A549 (cell line): ENCODE measurements around the gene SLC25A15. TPM values are rescaled to one million over a fixed set of nuclear protein-coding genes. Genes with fewer than 3 reads are reported as not detected.
"Not testable (repeated sequence)": the region's sequence is repeated elsewhere in the genome, so short reads cannot be mapped to it uniquely, and the experiment has no call there.

ENCODE experiments used
- ATAC-seq, 2 experiments: fragments of 200-7000 bp in 1 of 2; fragments of >200 bp in 1 of 2; cut with Nextera tagmentation in 1 of 2; cut with Tn5 transposase in 1 of 2; 3 replicates each; pipeline versions ENCODE4 v1.8.0 to v1.9.1; 2018 to 2020; ENCODE audit warnings: mild to moderate bottlenecking in 1 of 2, moderate library complexity in 1 of 2
- CTCF ChIA-PET: fragments of 300-600 bp; sonication (Branson Sonifier 250); formaldehyde crosslinking; extraction: SDS; loops from one replicate; lab custom pipeline; 2021; ENCODE audit warnings: antibody characterized with exemption, inconsistent platforms; lab: Yijun Ruan, JAX
- POLR2A ChIA-PET: fragments of 350-600 bp; formaldehyde crosslinking; extraction: SDS; loops from one replicate; lab custom pipeline; 2021; ENCODE audit warnings: antibody characterized with exemption, inconsistent platforms; lab: Yijun Ruan, JAX
- DNase-seq, 2 experiments: peaks; one replicate each; pipeline versions ENCODE4 v3.0.0 to v3.0.0-alpha.2; 2011 to 2016; ENCODE audit warnings: low read depth in 1 of 2, low spot score in 1 of 2
- FAIRE-seq: peaks from 2 replicates; lab custom pipeline; 2011; peaks lifted over from hg19 to GRCh38; lab: Jason Lieb, UNC
- H3K27ac ChIP-seq, 2 experiments: fragments of >200 bp; sonication (Bioruptor Twin); formaldehyde crosslinking; 3 replicates each; pipeline ENCODE4 v1.5.1; 2016 to 2017
- H3K4me1 ChIP-seq: fragments of >200 bp; sonication (Bioruptor Twin); formaldehyde crosslinking; 3 replicates; pipeline ENCODE4 v1.6.1; 2016
- H3K4me2 ChIP-seq: fragments of >200 bp; sonication (Bioruptor Twin); formaldehyde crosslinking; 3 replicates; pipeline ENCODE4 v1.6.1; 2016
- H3K4me3 ChIP-seq: fragments of >200 bp; sonication (Bioruptor Twin); formaldehyde crosslinking; 3 replicates; pipeline ENCODE4 v1.5.1; 2016
- H3K9me3 ChIP-seq: fragments of >200 bp; sonication (Bioruptor Twin); formaldehyde crosslinking; 3 replicates; pipeline ENCODE4 v1.6.1; 2016
- BHLHE40 ChIP-seq: IDR thresholded peaks from 2 replicates; pipeline ENCODE4 v1.6.1; 2012; ENCODE audit warnings: low read depth, low read length, inconsistent platforms
- CEBPB ChIP-seq, 2 experiments: fragments of >200 bp in 1 of 2; sonication (Bioruptor Twin) in 1 of 2; formaldehyde crosslinking in 1 of 2; IDR thresholded peaks; 2 replicates each; pipeline ENCODE4 v1.6.1; 2012 to 2016
- ELK1 ChIP-seq: fragments of 150-350 bp; IDR thresholded peaks from 2 replicates; pipeline ENCODE4 v1.6.1; 2014; ENCODE audit warnings: low read depth, mild to moderate bottlenecking, low read length
- FOSB ChIP-seq: fragments of 250-450 bp; sonication (Bioruptor Pico); IDR thresholded peaks from 2 replicates; pipeline ENCODE4 v1.5.0; 2020; ENCODE audit warnings: mild to moderate bottlenecking, moderate library complexity
- HES2 ChIP-seq: fragments of >200 bp; sonication (Bioruptor Twin); formaldehyde crosslinking; IDR thresholded peaks from 2 replicates; pipeline ENCODE4 v1.6.1; 2016
- HEYL ChIP-seq: fragments of 250-450 bp; sonication (Bioruptor Pico); IDR thresholded peaks from 2 replicates; pipeline ENCODE4 v1.8.0; 2021; ENCODE audit warnings: mild to moderate bottlenecking, moderate library complexity
- HOXA7 ChIP-seq: fragments of 250-450 bp; sonication (Bioruptor Pico); IDR thresholded peaks from 2 replicates; pipeline ENCODE4 v1.5.0; 2020; ENCODE audit warnings: mild to moderate bottlenecking, moderate library complexity
- JUNB ChIP-seq: fragments of >200 bp; sonication (Bioruptor Twin); formaldehyde crosslinking; IDR thresholded peaks from 2 replicates; pipeline ENCODE4 v1.6.1; 2016
- KDM1A ChIP-seq: fragments of 200-600 bp; sonication (generic); IDR thresholded peaks from 2 replicates; pipeline ENCODE4 v1.6.1; 2016; ENCODE audit warnings: low read depth, mild to moderate bottlenecking
- KDM5A ChIP-seq: fragments of 200-600 bp; sonication (generic); IDR thresholded peaks from 2 replicates; pipeline ENCODE4 v1.6.1; 2016; ENCODE audit warnings: antibody characterized with exemption, mild to moderate bottlenecking
- MAFK ChIP-seq: fragments of 450-650 bp; IDR thresholded peaks from 2 replicates; pipeline ENCODE4 v1.6.1; 2014; ENCODE audit not compliant: partially characterized antibody
- MYC ChIP-seq: IDR thresholded peaks from 2 replicates; pipeline ENCODE4 v1.6.1; 2012; ENCODE audit warnings: mild to moderate bottlenecking, inconsistent platforms, low read length, improper control_type of control experiment, borderline replicate concordance
- NFE2L2 ChIP-seq: fragments of 150-350 bp; conservative IDR thresholded peaks from 2 replicates; pipeline ENCODE4 v1.6.1; 2014; ENCODE audit warnings: low read length
- NPAS2 ChIP-seq: fragments of 250-450 bp; sonication (Bioruptor Pico); IDR thresholded peaks from 2 replicates; pipeline ENCODE4 v1.8.0; 2022; ENCODE audit warnings: mild to moderate bottlenecking, moderate library complexity, borderline replicate concordance
- POLR2AphosphoS2 ChIP-seq: conservative IDR thresholded peaks from 2 replicates; pipeline ENCODE4 v1.6.1; 2012; ENCODE audit warnings: low read length, improper control_type of control experiment, inconsistent platforms
- RFX5 ChIP-seq: fragments of 450-650 bp; IDR thresholded peaks from 2 replicates; pipeline ENCODE4 v1.7.1; 2014; ENCODE audit warnings: antibody characterized with exemption, mild to moderate bottlenecking, moderate library complexity
- SREBF2 ChIP-seq: fragments of 450-650 bp; IDR thresholded peaks from 2 replicates; pipeline ENCODE4 v1.6.1; 2014; ENCODE audit warnings: mild to moderate bottlenecking, moderate library complexity
- TFCP2L1 ChIP-seq: fragments of 250-450 bp; sonication (Bioruptor Pico); IDR thresholded peaks from 2 replicates; pipeline ENCODE4 v1.5.0; 2021; ENCODE audit warnings: mild to moderate bottlenecking
- ZFP36 ChIP-seq: fragments of 450-650 bp; IDR thresholded peaks from 2 replicates; pipeline ENCODE4 v1.6.1; 2014; ENCODE audit warnings: borderline replicate concordance; ENCODE audit not compliant: partially characterized antibody
- ZNF302 ChIP-seq: fragments of 250-450 bp; sonication (Bioruptor Pico); IDR thresholded peaks from 2 replicates; pipeline ENCODE4 v1.9.0; 2021; ENCODE audit warnings: inconsistent platforms, mild to moderate bottlenecking, moderate library complexity
- WGBS: methylation state at CpG from one replicate; pipeline ENCODE4 v1.1.6; 2017; ENCODE audit errors: missing lambda C conversion rate; 5-methylcytosine and 5-hydroxymethylcytosine counted together
- polyA plus RNA-seq, 4 experiments: library from polyadenylated mRNA; depleted of rRNA in 3 of 4; stranded (reverse); fragments of >200 nt; fragmentation: RNase III in 1 of 4; extraction: RNeasy Plus Mini Kit Qiagen cat#74134 plus additional on column Dnase treatment in 1 of 4; gene quantifications; 2 replicates in 3 of 4; 3 replicates in 1 of 4; pipeline ENCODE4 v1.2.3, GENCODE V29; 2011 to 2017

The SLC25A15 gene
- polyA plus RNA-seq, 2 of the 4 experiments (the other 2 are of a cell fraction): 14.0 to 23.3 TPM

- DNase-seq (peak in 1 of 2 experiments; percentile 3), ATAC-seq (no peak), FAIRE-seq (no peak)
- Histone ChIP-seq H3K4me1 (no peaks in the 10 kb centered on the region), H3K4me2 (no peak overlapping the region), H3K9me3 (peaks cover 11% of the 10 kb centered on the region), H3K4me3 (no peak overlapping the region), H3K27ac (no peak overlapping the region)
- ChIA-PET POLR2A (no interaction called here), CTCF (no interaction called here)
- TF ChIP-seq ELK1 (no peak), ZFP36 (no peak)
- TF ChIP-seq, all 56 proteins: peak for 0
- 86% methylated on average over 4 of the region's 6 CpGs for WGBS
Measured at GRCh38 chr13:40812724-40813445, 23.5 kb downstream of the SLC25A15 start.

GRCh38 chr13:40813667-40814454 lies 24.4 kb downstream of the SLC25A15 start:
- H3K27ac ChIP-seq: no peak overlapping the region
- ChIA-PET CTCF (no interaction called here), POLR2A (no interaction called here)
- H3K4me2 ChIP-seq: no peak overlapping the region
- TF ChIP-seq KDM5A: no peak
- no peaks in the 10 kb centered on the region for H3K4me1 ChIP-seq
- no peak overlapping the region for H3K4me3 ChIP-seq
- ATAC-seq: no peak
- WGBS: 63% methylated on average over 3 of the region's 7 CpGs
- FAIRE-seq: no peak
- DNase-seq: peak in 1 of 2 experiments; percentile 3
- peaks cover 11% of the 10 kb centered on the region for H3K9me3 ChIP-seq

- H3K4me1 ChIP-seq: no peaks in the 10 kb centered on the region
- FAIRE-seq: no peak
- peaks cover 11% of the 10 kb centered on the region for H3K9me3 ChIP-seq
- no peak for ATAC-seq
- no peak overlapping the region for H3K27ac ChIP-seq
- POLR2A ChIA-PET: no interaction called here
- DNase-seq: no peak
- no peak overlapping the region for H3K4me2 ChIP-seq
- TF ChIP-seq MAFK (no peak), TFCP2L1 (no peak)
- CTCF ChIA-PET: interaction anchor here (0.6 kb wide), 1 partner anchor 1661 kb away, joined by 3 read pairs; no protein-coding TSS in a partner anchor
- no peak overlapping the region for H3K4me3 ChIP-seq
- 88% methylated on average over 2 of the region's 2 CpGs for WGBS
Measured at GRCh38 chr13:40814803-40815202, 25.4 kb downstream of the SLC25A15 start.

GRCh38 chr13:40818926-40819325 lies 29.5 kb downstream of the SLC25A15 start:
- no peak for FAIRE-seq
- ChIA-PET CTCF (no interaction called here), POLR2A (no interaction called here)
- TF ChIP-seq TFCP2L1: no peak
- no peak for TF ChIP-seq MYC
- TF ChIP-seq HEYL (CRISPR knock-in tag): no peak
- TF ChIP-seq HOXA7: no peak
- no peak for TF ChIP-seq POLR2AphosphoS2
- TF ChIP-seq FOSB: no peak
- no peak for TF ChIP-seq HES2
- H3K4me2 ChIP-seq: no peak overlapping the region
- no peak overlapping the region for H3K4me3 ChIP-seq
- no peak overlapping the region for H3K27ac ChIP-seq
- ATAC-seq: no peak
- no peaks in the 10 kb centered on the region for H3K4me1 ChIP-seq
- H3K9me3 ChIP-seq: peaks cover 11% of the 10 kb centered on the region; the same call in 2 of the 3 replicates
- WGBS: 83% methylated on average over 5 of the region's 5 CpGs
- no peak for DNase-seq

- TF ChIP-seq RFX5: no peak
- no peak for TF ChIP-seq ZNF302 (CRISPR knock-in tag)
- TF ChIP-seq JUNB: no peak
- no peak for TF ChIP-seq BHLHE40
- TF ChIP-seq NFE2L2: no peak
- no peak for TF ChIP-seq CEBPB (IDR thresholded peaks at IDR 0.05)
- no peak for TF ChIP-seq SREBF2
- no peak for TF ChIP-seq NPAS2 (CRISPR knock-in tag)
- no peak for TF ChIP-seq KDM1A
- no peak overlapping the region for H3K4me2 ChIP-seq
- H3K9me3 ChIP-seq: peaks cover 5% of the 10 kb centered on the region; the same call in 1 of the 3 replicates
- 34% methylated on average over 1 of the region's 1 CpG for WGBS
- no peaks in the 10 kb centered on the region for H3K4me1 ChIP-seq
- CTCF ChIA-PET: no interaction called here
- ATAC-seq: no peak
- no peak for FAIRE-seq
- H3K4me3 ChIP-seq: no peak overlapping the region
- POLR2A ChIA-PET: no interaction called here
- no peak overlapping the region for H3K27ac ChIP-seq
- no peak for DNase-seq
Measured at GRCh38 chr13:40819797-40820315, 30.4 kb downstream of the SLC25A15 start.

GRCh38 chr13:40839725-40840124 lies 50.3 kb downstream of the SLC25A15 start:
- DNase-seq, ATAC-seq, H3K27ac ChIP-seq, POLR2A ChIA-PET, H3K9me3 ChIP-seq, CTCF ChIA-PET, H3K4me2 ChIP-seq, H3K4me3 ChIP-seq, H3K4me1 ChIP-seq, FAIRE-seq: not testable (repeated sequence)
- 26% methylated on average over 2 of the region's 2 CpGs for WGBS
